Neural cell (in vitro differentiated cells): ENCODE measurements around the gene PDE1C.

Experiments
- EZH2 ChIP-seq: fragments of 200-600, 300-800 bp; shearing (Covaris generic), sonication (generic); IDR thresholded peaks from 2 replicates; pipeline ENCODE4 v1.6.1; 2014; ENCODE audit warnings: antibody characterized with exemption, low read length, borderline replicate concordance, mild to moderate bottlenecking; ENCODE audit not compliant: insufficient read depth, poor library complexity, severe bottlenecking
- POLR2AphosphoS5 ChIP-seq: IDR thresholded peaks from 2 replicates; pipeline ENCODE4 v1.6.1; 2012
- SMC3 ChIP-seq: fragments of 450-650 bp; conservative IDR thresholded peaks from 2 replicates; pipeline ENCODE4 v1.6.1; 2014; ENCODE audit warnings: antibody characterized with exemption, mild to moderate bottlenecking, moderate library complexity; ENCODE audit not compliant: poor library complexity

- TF ChIP-seq EZH2 (no peak), SMC3 (no peak), POLR2AphosphoS5 (no peak)
These were observed 122.2 kb downstream of the PDE1C start for GRCh38 chr7:31948029-31948428.
